Central memory CD8-positive, alpha-beta T cell (primary cell): Measurements from ENCODE around the gene DYSF.

Source experiments
- ATAC-seq: fragments of 150-1000 bp; cut with Tn5 transposase; replicated peaks from 2 replicates; pipeline ENCODE4 v1.10.0; 2022; ENCODE audit warnings: mild to moderate bottlenecking, moderate FRiP score, moderate number of reproducible peaks; ENCODE audit not compliant: poor library complexity, severe bottlenecking; ENCODE audit errors: extremely low read depth
- DNase-seq, 2 donors: peaks; one replicate each; pipeline ENCODE4 v3.0.0; 2021; ENCODE audit warnings: low spot score in 2 of 2
- H3K27ac Mint-ChIP-seq: one replicate; pipeline ENCODE4 v1.8.0; 2022; ENCODE audit warnings: low read depth, mild to moderate bottlenecking, moderate library complexity, mixed read lengths
- H3K27me3 Mint-ChIP-seq: one replicate; pipeline ENCODE4 v1.8.0; 2022; ENCODE audit warnings: mixed read lengths
- H3K36me3 Mint-ChIP-seq: one replicate; pipeline ENCODE4 v1.8.0; 2022; ENCODE audit warnings: mild to moderate bottlenecking, moderate library complexity, mixed read lengths; ENCODE audit not compliant: insufficient read depth
- H3K4me1 Mint-ChIP-seq: one replicate; pipeline ENCODE4 v1.8.0; 2022; ENCODE audit warnings: mixed read lengths
- H3K4me3 Mint-ChIP-seq: one replicate; pipeline ENCODE4 v1.8.0; 2022; ENCODE audit warnings: mild to moderate bottlenecking, moderate library complexity, mixed read lengths
- H3K9me3 Mint-ChIP-seq: one replicate; pipeline ENCODE4 v1.8.0; 2022; ENCODE audit warnings: mixed read lengths

Gene DYSF

DNA sequence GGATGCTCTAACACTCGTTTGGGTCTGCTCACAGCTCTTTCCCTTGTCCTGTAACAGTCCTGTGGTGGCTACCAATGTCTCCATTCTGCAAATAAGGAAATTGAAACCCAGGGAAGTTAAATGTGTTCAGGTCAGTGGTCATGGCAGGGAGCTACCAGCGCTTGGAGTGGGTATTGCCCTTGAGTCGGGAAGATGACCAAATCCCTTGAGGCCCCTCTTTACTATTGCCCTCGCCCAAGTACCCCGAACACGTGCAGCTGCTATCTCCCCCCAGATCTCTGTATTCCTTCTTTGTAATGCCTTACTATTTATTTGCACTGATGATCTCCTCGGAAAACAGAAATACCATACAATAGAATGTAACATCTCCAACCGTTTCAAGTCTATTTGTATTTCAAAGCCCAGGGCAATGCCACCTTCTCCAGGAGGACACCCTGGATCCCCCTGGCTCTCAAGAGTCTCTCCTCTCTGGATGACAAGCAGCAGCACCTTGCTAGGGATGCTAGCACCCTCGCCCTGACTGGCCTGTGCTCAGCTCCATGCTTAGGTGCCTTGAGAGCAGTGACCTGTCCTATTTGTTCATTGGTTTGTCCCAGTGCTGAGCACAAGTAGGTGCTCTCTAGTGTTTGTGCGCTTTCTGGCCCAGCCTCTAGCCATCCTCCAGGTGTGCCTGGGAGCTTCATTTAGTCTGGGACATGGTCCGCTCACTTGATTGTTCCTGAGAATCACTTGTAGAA, 15.1 kb downstream of the DYSF start:
- Mint-ChIP-seq H3K27me3 (peaks cover 58% of the 10 kb centered on the region), H3K27ac (no peak overlapping the region)

GRCh38 chr2:71469403-71470398, 16.3 kb downstream of the DYSF start:
- Mint-ChIP-seq H3K27ac (no peak overlapping the region), H3K4me1 (peaks cover 9% of the 10 kb centered on the region), H3K27me3 (peaks cover 66% of the 10 kb centered on the region), H3K9me3 (no peaks in the 10 kb centered on the region), H3K36me3 (peaks cover 2% of the 10 kb centered on the region), H3K4me3 (no peak overlapping the region)
- no peak for DNase-seq
- no peak for ATAC-seq

More for the DNA sequence above, 15.1 kb downstream of the DYSF start:
- H3K4me1 Mint-ChIP-seq, result peaks cover 9% of the 10 kb centered on the region
- H3K9me3 Mint-ChIP-seq, result no peaks in the 10 kb centered on the region
- no peak overlapping the region for H3K4me3 Mint-ChIP-seq
- peaks cover 2% of the 10 kb centered on the region for H3K36me3 Mint-ChIP-seq
- DNase-seq (no peak), ATAC-seq (no peak)

DNA sequence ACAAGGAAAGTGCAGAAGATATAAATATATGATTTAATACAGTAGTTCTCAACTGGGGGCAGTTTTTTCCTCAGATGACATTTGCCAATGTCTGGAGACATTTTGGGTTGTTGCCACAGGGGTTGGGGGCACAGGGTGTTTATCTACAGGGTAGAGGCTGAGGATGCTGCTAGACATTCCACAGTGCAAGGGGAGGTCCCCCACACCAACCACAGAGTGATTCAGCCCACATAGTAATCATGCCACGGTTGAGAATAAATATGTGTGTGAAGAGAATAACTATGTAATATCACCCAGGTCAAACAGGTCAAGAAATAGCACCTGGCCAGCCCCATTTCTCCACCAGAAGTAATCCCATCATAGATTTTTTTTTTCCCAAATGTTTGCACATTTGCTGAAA, 17.9 kb downstream of the DYSF start:
- DNase-seq (no peak), ATAC-seq (no peak)

DNA sequence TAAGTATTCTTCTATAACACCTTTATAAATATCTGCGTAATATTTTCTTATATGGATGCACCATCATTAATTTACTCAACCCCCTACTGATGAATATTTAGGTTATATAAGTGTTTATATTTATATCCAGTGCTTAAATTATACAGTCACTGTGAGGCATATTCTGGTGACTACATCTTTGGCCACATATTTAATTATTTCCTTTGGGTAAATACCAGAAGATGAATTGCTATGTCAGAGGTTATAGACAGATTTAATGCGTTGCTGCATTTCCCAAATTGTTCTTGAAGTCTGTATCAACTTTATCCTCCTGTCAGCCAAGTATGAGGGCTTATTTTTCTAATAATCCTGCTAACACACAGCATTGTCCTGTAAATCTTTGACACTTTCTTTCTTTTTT, 18.7 kb downstream of the DYSF start:
- peaks cover 62% of the 10 kb centered on the region for H3K27me3 Mint-ChIP-seq
- ATAC-seq (no peak), DNase-seq (no peak)
- peaks cover 6% of the 10 kb centered on the region for H3K4me1 Mint-ChIP-seq
- no peak overlapping the region for H3K4me3 Mint-ChIP-seq
- peaks cover 2% of the 10 kb centered on the region for H3K36me3 Mint-ChIP-seq
- no peaks in the 10 kb centered on the region for H3K9me3 Mint-ChIP-seq
- no peak overlapping the region for H3K27ac Mint-ChIP-seq

More for the DNA sequence above, 17.9 kb downstream of the DYSF start:
- Mint-ChIP-seq H3K4me3 (no peak overlapping the region), H3K9me3 (no peaks in the 10 kb centered on the region), H3K4me1 (peaks cover 9% of the 10 kb centered on the region), H3K36me3 (peaks cover 2% of the 10 kb centered on the region), H3K27me3 (peaks cover 66% of the 10 kb centered on the region), H3K27ac (no peak overlapping the region)

DNA sequence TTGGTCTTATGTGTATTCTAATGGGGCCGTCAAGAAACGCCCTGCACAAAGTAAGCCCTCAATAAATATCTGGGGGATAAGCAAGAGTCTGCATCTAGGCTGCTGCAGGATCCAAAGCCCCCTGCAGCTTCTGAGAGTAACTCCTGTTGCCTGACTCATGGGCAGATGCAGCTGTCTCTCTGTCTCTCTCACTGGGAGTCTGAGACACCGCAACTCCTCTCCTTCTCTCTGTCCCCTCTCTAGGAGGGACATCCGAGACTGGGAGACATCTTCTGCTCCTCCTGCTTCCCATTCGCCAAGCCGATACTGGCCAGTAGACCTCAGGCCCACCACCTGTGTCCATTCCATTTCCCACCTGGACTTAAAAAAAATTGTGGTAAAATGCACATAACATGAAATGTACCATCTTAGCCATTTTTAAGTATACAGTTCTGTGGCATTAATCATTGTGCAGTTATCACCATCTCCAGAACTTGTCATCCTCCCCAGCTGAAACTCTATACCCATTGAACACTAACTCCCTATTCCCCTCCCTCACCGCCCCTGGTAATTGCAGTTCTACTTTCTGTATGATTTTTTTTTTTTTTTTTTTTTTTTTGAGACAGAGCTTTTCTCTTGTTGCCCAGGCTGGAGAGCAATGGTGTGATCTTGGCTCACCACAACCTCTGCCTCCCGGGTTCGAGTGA, 20.1 kb downstream of the DYSF start:
- H3K27me3 Mint-ChIP-seq, result peaks cover 48% of the 10 kb centered on the region
- no peaks in the 10 kb centered on the region for H3K9me3 Mint-ChIP-seq
- DNase-seq (no peak), ATAC-seq (no peak)
- no peaks in the 10 kb centered on the region for H3K4me1 Mint-ChIP-seq
- no peak overlapping the region for H3K27ac Mint-ChIP-seq
- no peaks in the 10 kb centered on the region for H3K36me3 Mint-ChIP-seq
- no peak overlapping the region for H3K4me3 Mint-ChIP-seq

DNA sequence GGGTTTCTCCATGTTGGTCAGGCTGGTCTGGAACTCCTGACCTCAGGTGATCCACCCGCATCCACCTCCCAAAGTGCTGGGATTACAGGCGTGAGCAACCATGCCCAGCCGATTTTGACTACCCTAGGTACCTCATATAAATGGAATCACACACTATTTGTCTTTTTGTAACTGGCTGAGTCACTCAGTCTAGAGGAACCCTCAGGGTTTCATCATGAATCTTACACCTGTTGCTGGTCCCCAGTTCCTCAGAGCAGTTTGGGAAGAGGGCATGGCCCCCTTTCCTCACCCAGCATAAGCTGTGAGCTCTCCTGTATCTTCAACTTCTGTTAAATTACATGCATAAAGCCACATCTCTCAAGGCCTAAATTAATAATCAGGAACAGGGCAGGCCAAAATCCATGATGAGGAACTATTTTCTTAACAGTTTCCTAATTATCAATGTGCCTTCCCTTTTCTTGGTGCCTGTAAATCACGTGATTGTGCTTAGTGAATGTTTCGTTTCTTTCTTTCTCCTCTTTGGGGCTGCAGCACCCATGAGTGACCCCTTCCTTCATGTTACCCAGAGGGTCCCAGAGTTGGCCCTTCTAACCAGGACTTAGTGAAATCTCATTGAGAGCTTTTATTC, 20.9 kb downstream of the DYSF start:
- no peak overlapping the region for H3K4me3 Mint-ChIP-seq

DNA sequence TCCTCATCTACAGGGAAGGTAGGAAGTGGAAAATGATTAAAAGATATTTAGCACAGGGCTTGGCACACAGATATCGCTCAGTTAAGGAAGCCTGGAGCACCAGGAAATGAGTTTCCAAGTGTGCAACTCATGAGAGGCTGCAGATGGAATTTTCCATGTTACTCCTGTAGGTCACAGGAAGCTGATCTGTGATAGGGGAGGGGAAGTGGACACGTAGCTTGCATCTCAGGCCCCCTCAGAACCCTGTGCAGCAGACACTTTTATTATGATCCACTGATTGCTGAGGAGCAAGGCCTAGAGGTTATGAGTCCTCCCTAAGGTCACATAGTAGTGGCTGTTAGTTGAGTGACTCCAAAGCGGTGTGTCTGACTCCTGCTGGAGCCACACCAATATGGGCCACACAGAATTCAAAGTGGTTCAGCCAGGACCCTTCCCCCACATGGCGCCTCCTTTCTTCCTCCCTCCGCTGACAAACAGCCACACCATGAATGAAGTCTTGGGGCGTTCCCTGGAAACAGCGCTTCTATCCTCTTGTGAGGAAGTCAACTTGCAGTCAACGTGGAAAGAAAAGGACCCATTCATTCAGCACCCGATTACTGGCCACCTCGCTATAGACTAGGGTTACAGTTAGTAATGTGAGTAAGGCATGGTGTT, 21.5 kb downstream of the DYSF start:
- Mint-ChIP-seq H3K9me3 (no peaks in the 10 kb centered on the region), H3K36me3 (no peaks in the 10 kb centered on the region), H3K27me3 (peaks cover 48% of the 10 kb centered on the region), H3K27ac (no peak overlapping the region), H3K4me3 (no peak overlapping the region), H3K4me1 (no peaks in the 10 kb centered on the region)
- no peak for ATAC-seq
- DNase-seq, result no peak

More for the DNA sequence above, 20.9 kb downstream of the DYSF start:
- Mint-ChIP-seq H3K4me1 (no peaks in the 10 kb centered on the region), H3K27ac (no peak overlapping the region), H3K9me3 (no peaks in the 10 kb centered on the region), H3K27me3 (peaks cover 48% of the 10 kb centered on the region), H3K36me3 (no peaks in the 10 kb centered on the region)
- ATAC-seq (no peak), DNase-seq (no peak)

DNA sequence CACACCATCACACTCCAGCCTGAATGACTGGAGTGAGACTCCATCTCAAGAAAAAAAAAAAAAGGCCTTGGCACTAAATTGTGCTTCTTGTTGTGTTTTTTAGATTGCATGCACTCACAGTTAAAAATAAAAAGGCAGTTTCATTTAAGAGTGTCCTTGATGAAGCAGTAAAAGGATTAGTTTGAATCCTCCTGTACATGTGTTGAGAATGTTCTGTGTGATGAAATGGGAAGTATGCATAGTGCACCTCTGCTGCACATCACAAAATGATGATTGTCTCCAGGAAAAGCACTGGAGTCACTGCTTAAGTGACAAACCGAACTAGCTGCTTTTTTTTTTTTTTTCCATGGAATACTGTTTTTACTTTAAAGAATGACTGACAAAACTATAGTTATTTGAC, 23.1 kb downstream of the DYSF start:
- ATAC-seq (no peak), DNase-seq (no peak)
- no peak overlapping the region for H3K4me3 Mint-ChIP-seq
- H3K27ac Mint-ChIP-seq, result no peak overlapping the region
- H3K9me3 Mint-ChIP-seq, result no peaks in the 10 kb centered on the region
- H3K36me3 Mint-ChIP-seq, result no peaks in the 10 kb centered on the region
- H3K4me1 Mint-ChIP-seq, result no peaks in the 10 kb centered on the region
- peaks cover 43% of the 10 kb centered on the region for H3K27me3 Mint-ChIP-seq

GRCh38 chr2:71477231-71477691, 23.9 kb downstream of the DYSF start:
- Mint-ChIP-seq H3K4me3 (no peak overlapping the region), H3K36me3 (no peaks in the 10 kb centered on the region), H3K27me3 (peaks cover 44% of the 10 kb centered on the region), H3K27ac (no peak overlapping the region), H3K4me1 (no peaks in the 10 kb centered on the region), H3K9me3 (no peaks in the 10 kb centered on the region)
- ATAC-seq, result no peak
- DNase-seq, result no peak

- H3K9me3 Mint-ChIP-seq, result no peaks in the 10 kb centered on the region
- H3K4me3 Mint-ChIP-seq, result no peak overlapping the region
- DNase-seq (no peak), ATAC-seq (no peak)
- peaks cover 45% of the 10 kb centered on the region for H3K27me3 Mint-ChIP-seq
- H3K36me3 Mint-ChIP-seq, result no peaks in the 10 kb centered on the region
- no peak overlapping the region for H3K27ac Mint-ChIP-seq
- H3K4me1 Mint-ChIP-seq, result no peaks in the 10 kb centered on the region
These were observed 25.4 kb downstream of the DYSF start for GRCh38 chr2:71478806-71479205.

- Mint-ChIP-seq H3K36me3 (no peaks in the 10 kb centered on the region), H3K9me3 (no peaks in the 10 kb centered on the region), H3K4me3 (no peak overlapping the region), H3K27me3 (peaks cover 41% of the 10 kb centered on the region), H3K4me1 (no peaks in the 10 kb centered on the region), H3K27ac (no peak overlapping the region)
- ATAC-seq (no peak), DNase-seq (no peak)
These were observed 25.9 kb downstream of the DYSF start for GRCh38 chr2:71479261-71479660.

- DNase-seq (no peak), ATAC-seq (no peak)
- Mint-ChIP-seq H3K27me3 (peaks cover 45% of the 10 kb centered on the region), H3K36me3 (no peaks in the 10 kb centered on the region), H3K9me3 (no peaks in the 10 kb centered on the region), H3K4me1 (no peaks in the 10 kb centered on the region), H3K27ac (no peak overlapping the region), H3K4me3 (no peak overlapping the region)
These were observed 27.8 kb downstream of the DYSF start for GRCh38 chr2:71481111-71481510.
